Astrocyte (in vitro differentiated cells and primary cell): Measurements from ENCODE around the gene ZFYVE28. TPM values are rescaled to one million over a fixed set of nuclear protein-coding genes. Genes with fewer than 3 reads are reported as not detected.

Experiments used
- DNase-seq: peaks from one replicate; pipeline ENCODE4 v3.0.0-alpha.2; 2010; ENCODE audit warnings: low read depth
- FAIRE-seq: peaks from 2 replicates; lab custom pipeline; 2011; peaks lifted over from hg19 to GRCh38; lab: Jason Lieb, UNC
- H2AFZ ChIP-seq: 2 replicates; pipeline ENCODE4 v1.6.0; 2012; ENCODE audit warnings: low read depth, low read length, inconsistent platforms
- H3K27ac ChIP-seq: 2 replicates; pipeline ENCODE4 v1.5.1; 2011; ENCODE audit warnings: low read depth, low read length, inconsistent platforms
- H3K27me3 ChIP-seq: 2 replicates; pipeline ENCODE4 v1.6.0; 2011; ENCODE audit warnings: low read length, inconsistent platforms; ENCODE audit not compliant: insufficient read depth
- H3K36me3 ChIP-seq: 2 replicates; pipeline ENCODE4 v1.5.1; 2011; ENCODE audit warnings: low read length, inconsistent platforms; ENCODE audit not compliant: insufficient read depth
- H3K4me1 ChIP-seq: 2 replicates; pipeline ENCODE4 v1.5.1; 2011; ENCODE audit warnings: low read length, inconsistent platforms; ENCODE audit not compliant: insufficient read depth
- H3K4me2 ChIP-seq: 2 replicates; pipeline ENCODE4 v1.6.0; 2012; ENCODE audit warnings: low read length, inconsistent platforms
- H3K4me3 ChIP-seq: 2 replicates; pipeline ENCODE4 v1.5.1; 2011; ENCODE audit warnings: low read depth, mild to moderate bottlenecking, low read length, inconsistent platforms; ENCODE audit not compliant: insufficient read depth
- H3K79me2 ChIP-seq: 2 replicates; pipeline ENCODE4 v1.6.0; 2012; ENCODE audit warnings: mild to moderate bottlenecking, low read length, inconsistent platforms; ENCODE audit not compliant: insufficient read depth
- H3K9ac ChIP-seq: 2 replicates; pipeline ENCODE4 v1.6.0; 2012; ENCODE audit warnings: mild to moderate bottlenecking, low read length, inconsistent platforms
- H3K9me3 ChIP-seq: 2 replicates; pipeline ENCODE4 v1.5.1; 2012; ENCODE audit warnings: low read depth, mild to moderate bottlenecking, low read length, inconsistent platforms; ENCODE audit not compliant: insufficient read depth
- H4K20me1 ChIP-seq: 2 replicates; pipeline ENCODE4 v1.6.0; 2012; ENCODE audit warnings: low read length, inconsistent platforms; ENCODE audit not compliant: insufficient read depth
- H3K27ac Mint-ChIP-seq: one replicate; pipeline ENCODE4 v1.8.0; 2021; ENCODE audit warnings: mild to moderate bottlenecking, mixed read lengths; ENCODE audit not compliant: unreplicated experiment
- H3K27me3 Mint-ChIP-seq: one replicate; pipeline ENCODE4 v1.8.0; 2021; ENCODE audit warnings: low read depth, mixed read lengths; ENCODE audit not compliant: unreplicated experiment
- H3K36me3 Mint-ChIP-seq: one replicate; pipeline ENCODE4 v1.8.0; 2021; ENCODE audit warnings: low read depth, mixed read lengths; ENCODE audit not compliant: unreplicated experiment
- H3K4me1 Mint-ChIP-seq: one replicate; pipeline ENCODE4 v1.8.0; 2021; ENCODE audit warnings: low read depth, mixed read lengths; ENCODE audit not compliant: unreplicated experiment
- H3K4me3 Mint-ChIP-seq: one replicate; pipeline ENCODE4 v1.8.0; 2021; ENCODE audit warnings: mild to moderate bottlenecking, moderate library complexity, mixed read lengths; ENCODE audit not compliant: unreplicated experiment
- H3K9me3 Mint-ChIP-seq: one replicate; pipeline ENCODE4 v1.8.0; 2021; ENCODE audit warnings: mild to moderate bottlenecking, mixed read lengths; ENCODE audit not compliant: unreplicated experiment
- EZH2 ChIP-seq: IDR thresholded peaks from 2 replicates; pipeline ENCODE4 v1.6.1; 2012; ENCODE audit warnings: mild to moderate bottlenecking, low read length, inconsistent platforms; ENCODE audit not compliant: insufficient read depth
- total RNA-seq: library from RNA; stranded (reverse); gene quantifications from 2 replicates; pipeline ENCODE4 v1.2.1, GENCODE V29; 2021
- TF ChIP-seq, protein P1 (sequence below): IDR thresholded peaks from 2 replicates; pipeline ENCODE4 v1.5.1; 2011; ENCODE audit warnings: low read depth, mild to moderate bottlenecking, inconsistent platforms, low read length, moderate library complexity; ENCODE audit not compliant: insufficient read depth

ZFYVE28 gene
- total RNA-seq, 1 donor from 2014 or later: 0.68 TPM

DNA sequence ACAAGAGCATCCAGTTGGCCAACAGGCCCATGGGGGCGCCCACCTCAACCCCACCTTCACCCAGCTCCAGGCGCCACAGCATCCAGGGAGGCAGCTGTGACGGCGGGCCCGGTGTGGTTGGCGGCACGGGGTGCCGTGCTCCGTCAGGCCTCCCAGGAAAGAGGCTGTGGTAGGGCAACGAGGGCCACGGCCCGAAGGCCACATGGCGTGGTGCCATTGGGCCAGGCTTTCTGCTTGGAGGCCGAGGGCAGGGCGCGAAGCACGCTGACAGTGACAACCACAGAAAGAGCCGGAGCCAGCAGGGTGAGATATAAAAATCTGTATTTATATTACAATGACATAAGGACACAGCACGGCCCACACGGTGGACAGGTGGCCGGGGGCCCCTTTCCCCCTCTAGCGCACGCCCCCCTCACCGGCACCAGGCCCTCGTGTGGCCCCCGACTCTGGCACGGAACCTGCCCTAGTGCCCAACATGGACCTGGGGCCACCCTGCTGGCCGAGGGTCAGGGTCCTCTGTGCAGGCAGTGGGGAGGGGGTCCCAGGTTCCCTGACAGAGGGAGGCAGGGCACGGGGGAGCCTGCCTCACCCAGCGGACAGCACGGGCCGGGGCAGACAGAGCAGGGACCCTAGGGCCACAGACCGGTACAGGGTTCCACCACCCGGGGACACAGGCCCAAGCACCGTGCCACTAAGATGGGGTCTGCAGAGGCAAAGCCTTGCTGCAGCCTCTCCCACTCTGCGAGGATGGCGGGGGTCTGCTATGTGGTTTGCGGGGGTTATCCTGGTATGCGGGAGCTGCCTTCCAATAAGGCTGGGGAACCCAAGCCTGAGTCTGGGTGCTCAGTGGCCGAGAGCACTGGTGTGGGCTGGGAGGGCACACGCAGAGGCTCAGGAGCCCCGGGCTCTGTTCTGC is 171.1 kb downstream of the ZFYVE28 start:
- DNase-seq: no peak
- peaks cover 7% of the 10 kb centered on the region for H3K4me1 Mint-ChIP-seq
- TF ChIP-seq, protein P1, sequence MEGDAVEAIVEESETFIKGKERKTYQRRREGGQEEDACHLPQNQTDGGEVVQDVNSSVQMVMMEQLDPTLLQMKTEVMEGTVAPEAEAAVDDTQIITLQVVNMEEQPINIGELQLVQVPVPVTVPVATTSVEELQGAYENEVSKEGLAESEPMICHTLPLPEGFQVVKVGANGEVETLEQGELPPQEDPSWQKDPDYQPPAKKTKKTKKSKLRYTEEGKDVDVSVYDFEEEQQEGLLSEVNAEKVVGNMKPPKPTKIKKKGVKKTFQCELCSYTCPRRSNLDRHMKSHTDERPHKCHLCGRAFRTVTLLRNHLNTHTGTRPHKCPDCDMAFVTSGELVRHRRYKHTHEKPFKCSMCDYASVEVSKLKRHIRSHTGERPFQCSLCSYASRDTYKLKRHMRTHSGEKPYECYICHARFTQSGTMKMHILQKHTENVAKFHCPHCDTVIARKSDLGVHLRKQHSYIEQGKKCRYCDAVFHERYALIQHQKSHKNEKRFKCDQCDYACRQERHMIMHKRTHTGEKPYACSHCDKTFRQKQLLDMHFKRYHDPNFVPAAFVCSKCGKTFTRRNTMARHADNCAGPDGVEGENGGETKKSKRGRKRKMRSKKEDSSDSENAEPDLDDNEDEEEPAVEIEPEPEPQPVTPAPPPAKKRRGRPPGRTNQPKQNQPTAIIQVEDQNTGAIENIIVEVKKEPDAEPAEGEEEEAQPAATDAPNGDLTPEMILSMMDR: no peak
- TF ChIP-seq EZH2: no peak
- Histone ChIP-seq H4K20me1 (peaks cover 42% of the 10 kb centered on the region), H2AFZ (no peak overlapping the region), H3K9ac (no peak overlapping the region), H3K4me2 (no peak overlapping the region), H3K36me3 (no peaks in the 10 kb centered on the region), H3K4me1 (no peaks in the 10 kb centered on the region), H3K27me3 (no peaks in the 10 kb centered on the region), H3K27ac (no peak overlapping the region), H3K4me3 (no peak overlapping the region), H3K79me2 (no peaks in the 10 kb centered on the region), H3K9me3 (no peaks in the 10 kb centered on the region)
- H3K27ac Mint-ChIP-seq: no peak overlapping the region
- H3K36me3 Mint-ChIP-seq: peaks cover 4% of the 10 kb centered on the region
- FAIRE-seq: no peak
- no peaks in the 10 kb centered on the region for H3K9me3 Mint-ChIP-seq
- no peak overlapping the region for H3K4me3 Mint-ChIP-seq
- no peaks in the 10 kb centered on the region for H3K27me3 Mint-ChIP-seq

DNA sequence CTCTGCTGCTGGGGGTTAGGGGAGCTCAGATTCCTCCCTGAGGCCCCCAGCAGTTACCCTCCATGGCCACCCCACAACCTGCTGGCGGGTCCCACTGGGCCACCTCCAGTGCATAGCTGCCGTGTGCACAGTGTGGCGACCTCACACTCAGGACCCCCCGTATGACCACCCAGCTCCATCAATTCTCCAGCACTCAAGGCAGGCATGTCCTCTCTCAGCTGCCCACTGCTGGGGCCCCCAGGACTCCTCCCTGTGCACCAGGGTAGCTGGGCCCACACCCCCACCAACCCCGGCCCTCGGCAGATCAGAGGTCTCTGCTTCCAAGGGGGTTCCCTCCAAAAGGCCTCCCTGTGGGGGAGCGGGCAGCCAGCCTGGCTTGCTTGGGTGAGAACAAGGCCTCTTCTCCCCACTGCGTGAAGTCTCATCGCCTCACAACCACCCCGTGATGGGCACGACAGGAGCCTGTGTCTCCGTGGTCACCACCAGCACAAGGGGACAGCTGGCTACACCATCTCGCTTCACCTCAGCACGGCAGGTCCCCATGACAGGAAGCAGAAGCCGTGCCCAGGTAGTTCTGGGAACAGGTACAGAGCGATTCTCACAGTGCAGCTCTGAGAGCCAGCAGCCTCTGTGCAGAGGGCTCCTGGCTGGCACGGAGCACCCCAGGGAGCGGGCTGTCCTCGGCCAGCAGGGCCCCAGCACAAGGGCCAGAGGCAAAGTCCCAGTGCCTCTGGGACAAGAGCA is 171.9 kb downstream of the ZFYVE28 start:
- H3K27me3 ChIP-seq: no peaks in the 10 kb centered on the region
- Mint-ChIP-seq H3K9me3 (no peaks in the 10 kb centered on the region), H3K4me1 (peaks cover 7% of the 10 kb centered on the region), H3K4me3 (no peak overlapping the region), H3K36me3 (peaks cover 4% of the 10 kb centered on the region), H3K27ac (no peak overlapping the region), H3K27me3 (no peaks in the 10 kb centered on the region)
- H3K4me1 ChIP-seq: no peaks in the 10 kb centered on the region
- H3K27ac ChIP-seq: no peak overlapping the region
- DNase-seq (no peak), FAIRE-seq (no peak)
- TF ChIP-seq, protein P1: no peak
- no peak for TF ChIP-seq EZH2
- no peak overlapping the region for H3K4me3 ChIP-seq
- H3K4me2 ChIP-seq: no peak overlapping the region
- no peaks in the 10 kb centered on the region for H3K9me3 ChIP-seq
- H3K9ac ChIP-seq: no peak overlapping the region
- H3K36me3 ChIP-seq: no peaks in the 10 kb centered on the region
- peaks cover 3% of the 10 kb centered on the region for H3K79me2 ChIP-seq
- peaks cover 34% of the 10 kb centered on the region for H4K20me1 ChIP-seq
- no peak overlapping the region for H2AFZ ChIP-seq
